Erythroblast (primary cell): ENCODE results near the gene OVOL3.

ENCODE experiments used
- GATA1 ChIP-seq: IDR thresholded peaks from 2 replicates; pipeline ENCODE4 v1.6.1; 2011; ENCODE audit warnings: low read depth, mild to moderate bottlenecking, control low read depth, low read length, moderate library complexity
- POLR2A ChIP-seq: IDR thresholded peaks from 2 replicates; pipeline ENCODE4 v1.6.1; 2011; ENCODE audit warnings: mild to moderate bottlenecking, low read length

GRCh38 chr19:36061367-36061766 lies 49.6 kb upstream of the OVOL3 start:
- TF ChIP-seq POLR2A (no peak), GATA1 (no peak)
